HepG2 (cell line): Measurements from ENCODE around the gene DNPEP. TPM values are rescaled to one million over a fixed set of nuclear protein-coding genes. Genes with fewer than 3 reads are reported as not detected.

Experiments used
- ATAC-seq: fragments of 200-7000 bp; cut with Tn5 transposase; 3 replicates; pipeline ENCODE4 v1.9.1; 2020; ENCODE audit warnings: mild to moderate bottlenecking, moderate library complexity
- BruUV-seq: library from RNA; stranded (reverse); fragments of 400-500 nt; replicated peaks from 2 replicates; lab custom pipeline; 2021; lab: Mats Ljungman, UMichigan
- CTCF ChIA-PET: fragments of 300-600 bp; formaldehyde crosslinking; extraction: SDS; loops from one replicate; lab custom pipeline; 2021; ENCODE audit warnings: low total read pairs, inconsistent platforms, low intra/inter-chr PET ratio; lab: Yijun Ruan, JAX
- POLR2A ChIA-PET: fragments of 350-600 bp; sonication (Branson Sonifier 250); formaldehyde crosslinking; loops from one replicate; lab custom pipeline; 2020; ENCODE audit warnings: antibody characterized with exemption, inconsistent platforms; lab: Yijun Ruan, JAX
- DNase-seq: peaks from one replicate; pipeline ENCODE4 v3.0.0-alpha.2; 2015; ENCODE audit warnings: low spot score
- FAIRE-seq: peaks from 3 replicates; lab custom pipeline; 2011; peaks lifted over from hg19 to GRCh38; lab: Jason Lieb, UNC
- H2AFZ ChIP-seq: one replicate; pipeline ENCODE4 v1.6.1; 2011; ENCODE audit warnings: low read length, inconsistent platforms
- H3K27ac ChIP-seq: fragments of 300-600 bp; 3 replicates; pipeline ENCODE4 v1.8.0; 2011; ENCODE audit warnings: mixed run types, mild to moderate bottlenecking, mixed read lengths, low read length, inconsistent platforms; ENCODE audit not compliant: insufficient read depth; ENCODE audit errors: extremely low read length
- H3K27me3 ChIP-seq, 2 experiments: fragments of 200-600 bp in 1 of 2; 2 replicates in 1 of 2; 3 replicates in 1 of 2; pipeline versions ENCODE4 v1.6.0 to v1.8.0; 2011; ENCODE audit warnings: low read length in 2 of 2, mild to moderate bottlenecking in 2 of 2, moderate library complexity in 2 of 2, inconsistent platforms in 1 of 2; ENCODE audit not compliant: insufficient read depth in 2 of 2, control insufficient read depth in 1 of 2
- H3K36me3 ChIP-seq, 2 experiments: fragments of 200-600 bp in 1 of 2; replicated peaks in 1 of 2; 2 replicates in 1 of 2; 3 replicates in 1 of 2; pipeline versions ENCODE4 v1.5.1 to v1.8.0; 2011; ENCODE audit warnings: low read length in 2 of 2, inconsistent platforms in 1 of 2; ENCODE audit not compliant: insufficient read depth in 2 of 2, control insufficient read depth in 1 of 2
- H3K4me1 ChIP-seq: 2 replicates; pipeline ENCODE4 v1.5.1; 2012; ENCODE audit warnings: low read length, inconsistent platforms; ENCODE audit not compliant: insufficient read depth
- H3K4me2 ChIP-seq: 2 replicates; pipeline ENCODE4 v1.6.0; 2011; ENCODE audit warnings: low read depth, low read length, inconsistent platforms
- H3K4me3 ChIP-seq, 3 experiments: fragments of 200-600 bp in 1 of 3; sonication (generic), shearing (Covaris generic) in 1 of 3; replicated peaks in 1 of 3; 2 replicates each; pipeline ENCODE4 v1.5.1; 2011 to 2016; ENCODE audit warnings: low read length in 3 of 3, inconsistent platforms in 2 of 3, low read depth in 2 of 3, mild to moderate bottlenecking in 2 of 3, control low read depth in 1 of 3, mixed read lengths in 1 of 3; ENCODE audit not compliant: insufficient read depth in 1 of 3
- H3K79me2 ChIP-seq: one replicate; pipeline ENCODE4 v1.6.1; 2011; ENCODE audit warnings: low read length, inconsistent platforms; ENCODE audit not compliant: insufficient read depth
- H3K9ac ChIP-seq: 2 replicates; pipeline ENCODE4 v1.6.0; 2011; ENCODE audit warnings: mild to moderate bottlenecking, low read depth, low read length, inconsistent platforms; ENCODE audit not compliant: insufficient read depth
- H3K9me3 ChIP-seq: 2 replicates; pipeline ENCODE4 v1.5.1; 2012; ENCODE audit warnings: mild to moderate bottlenecking, low read length
- H4K20me1 ChIP-seq: 2 replicates; pipeline ENCODE4 v1.6.0; 2011; ENCODE audit warnings: inconsistent platforms, mild to moderate bottlenecking, low read length, moderate library complexity; ENCODE audit not compliant: insufficient read depth
- KDM1A ChIP-seq: IDR thresholded peaks from 2 replicates; pipeline ENCODE4 v1.6.1; 2016; ENCODE audit warnings: missing compliant biosample characterization
- MAF1 ChIP-seq: sonication (generic); formaldehyde crosslinking; IDR thresholded peaks from 2 replicates; pipeline ENCODE4 v1.5.0; 2020; ENCODE audit warnings: missing genetic modification reagents, borderline replicate concordance
- PHF8 ChIP-seq: sonication (generic); formaldehyde crosslinking; IDR thresholded peaks from 2 replicates; pipeline ENCODE4 v1.5.0; 2020; ENCODE audit warnings: missing genetic modification reagents
- SALL2 ChIP-seq: sonication (generic); formaldehyde crosslinking; IDR thresholded peaks from 2 replicates; pipeline ENCODE4 v1.8.1; 2023; ENCODE audit warnings: mild to moderate bottlenecking, missing genetic modification reagents, inconsistent platforms
- ZNF230 ChIP-seq: sonication (generic); formaldehyde crosslinking; IDR thresholded peaks from 2 replicates; pipeline ENCODE4 v1.4.0; 2020; ENCODE audit warnings: mild to moderate bottlenecking, missing genetic modification reagents
- ZNF329 ChIP-seq: sonication (generic); formaldehyde crosslinking; IDR thresholded peaks from 2 replicates; pipeline ENCODE4 v1.9.0; 2021; ENCODE audit warnings: low read depth, mild to moderate bottlenecking, missing genetic modification reagents
- ZNF441 ChIP-seq: sonication (generic); formaldehyde crosslinking; IDR thresholded peaks from 2 replicates; pipeline ENCODE4 v1.7.0; 2021; ENCODE audit warnings: missing genetic modification reagents, borderline replicate concordance
- ZNF460 ChIP-seq: sonication (generic); formaldehyde crosslinking; IDR thresholded peaks from 2 replicates; pipeline ENCODE4 v1.5.1; 2020; ENCODE audit warnings: missing genetic modification reagents, mild to moderate bottlenecking, borderline replicate concordance
- ZNF558 ChIP-seq: sonication (generic); formaldehyde crosslinking; IDR thresholded peaks from 2 replicates; pipeline ENCODE4 v1.9.0; 2022; ENCODE audit warnings: mild to moderate bottlenecking, missing genetic modification reagents, borderline replicate concordance
- ZNF644 ChIP-seq: IDR thresholded peaks from 2 replicates; pipeline ENCODE4 v1.6.1; 2016; ENCODE audit warnings: low read depth
- ZNF672 ChIP-seq: sonication (generic); formaldehyde crosslinking; IDR thresholded peaks from 2 replicates; pipeline ENCODE4 v1.8.1; 2022; ENCODE audit warnings: missing genetic modification reagents
- ZNF776 ChIP-seq: sonication (generic); formaldehyde crosslinking; IDR thresholded peaks from 2 replicates; pipeline ENCODE4 v1.4.0; 2020; ENCODE audit warnings: mild to moderate bottlenecking, missing genetic modification reagents
- ZNF850 ChIP-seq: sonication (generic); formaldehyde crosslinking; conservative IDR thresholded peaks from 2 replicates; pipeline ENCODE4 v1.9.0; 2021; ENCODE audit warnings: mild to moderate bottlenecking, missing genetic modification reagents
- WGBS: methylation state at CpG from one replicate; pipeline ENCODE4 v1.1.6; 2017; ENCODE audit warnings: low lambda C conversion rate; 5-methylcytosine and 5-hydroxymethylcytosine counted together
- in situ Hi-C: cut with HindIII; loops from 2 replicates; pipeline ENCODE4 v1.10.0; 2017; ENCODE audit warnings: low pct_unique_long_range_greater_than_20kb; ENCODE audit not compliant: extremely low pct_ligation_motif_present
- intact Hi-C: fragments of 100-400 bp; cut with micrococcal nuclease; formaldehyde crosslinking; loops from one replicate; pipeline ENCODE4 v1.10.0; 2022; ENCODE audit not compliant: unreplicated experiment
- polyA plus RNA-seq, 8 experiments: library from polyadenylated mRNA; depleted of rRNA in 3 of 8; stranded (reverse) in 7 of 8; unstranded in 1 of 8; fragments of >200 nt; fragmentation: Illumina TruSeq in 4 of 8; extraction: Trizol in 4 of 8; gene quantifications; 2 replicates each; pipeline versions ENCODE4 v1.2.1 to v1.2.3, GENCODE V29; 2011 to 2016; ENCODE audit warnings: low read depth in 4 of 8, missing spikeins in 1 of 8, mixed read lengths in 1 of 8; ENCODE audit not compliant: insufficient read depth in 1 of 8
- total RNA-seq, 5 experiments: library from RNA; depleted of rRNA; stranded (reverse); fragments of >200 nt; fragmentation: Illumina TruSeq; extraction: Trizol; gene quantifications; 2 replicates each; pipeline ENCODE4 v1.2.3, GENCODE V29; 2016; ENCODE audit warnings: low read depth in 1 of 5
- TF ChIP-seq, protein P1 (sequence below): sonication (generic); formaldehyde crosslinking; IDR thresholded peaks from 2 replicates; pipeline ENCODE4 v1.4.0; 2020; ENCODE audit warnings: missing genetic modification reagents
- TF ChIP-seq, protein P2 (sequence below): IDR thresholded peaks from 2 replicates; pipeline ENCODE4 v1.6.1; 2012; ENCODE audit warnings: low read length, improper control_type of control experiment

The DNPEP gene
- total and polyA plus RNA-seq, 2 of the 13 experiments (the other 11 are each of a cell fraction or from before 2014, with no cell fraction given) = 104 to 109 TPM

DNA sequence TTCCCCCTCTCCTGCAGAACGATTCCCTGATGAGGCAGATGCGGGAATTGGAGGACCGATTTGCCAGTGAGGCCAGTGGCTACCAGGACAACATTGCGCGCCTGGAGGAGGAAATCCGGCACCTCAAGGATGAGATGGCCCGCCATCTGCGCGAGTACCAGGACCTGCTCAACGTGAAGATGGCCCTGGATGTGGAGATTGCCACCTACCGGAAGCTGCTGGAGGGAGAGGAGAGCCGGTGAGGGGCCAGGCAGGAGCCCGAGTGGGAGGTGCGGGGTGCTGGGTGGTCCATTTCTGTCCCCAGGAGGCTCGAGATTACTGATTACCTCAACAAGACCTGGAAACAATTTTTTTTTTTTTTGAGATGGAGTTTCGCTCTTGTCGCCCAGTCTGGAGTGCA lies 33.6 kb upstream of the DNPEP start:
- FAIRE-seq (no peak), ATAC-seq (no peak)
- no TSS peak for BruUV-seq
- Histone ChIP-seq H3K79me2 (no peaks in the 10 kb centered on the region), H3K4me2 (no peak overlapping the region), H3K9ac (no peak overlapping the region), H3K27me3 (peaks cover 2 to 54% of the 10 kb centered on the region in 2 experiments; a peak in 4 of 5 replicates), H4K20me1 (no peaks in the 10 kb centered on the region)
- intact Hi-C loops = no loop called here
- TF ChIP-seq ZNF850 (CRISPR knock-in tag) = no peak
- TF ChIP-seq, protein P1, sequence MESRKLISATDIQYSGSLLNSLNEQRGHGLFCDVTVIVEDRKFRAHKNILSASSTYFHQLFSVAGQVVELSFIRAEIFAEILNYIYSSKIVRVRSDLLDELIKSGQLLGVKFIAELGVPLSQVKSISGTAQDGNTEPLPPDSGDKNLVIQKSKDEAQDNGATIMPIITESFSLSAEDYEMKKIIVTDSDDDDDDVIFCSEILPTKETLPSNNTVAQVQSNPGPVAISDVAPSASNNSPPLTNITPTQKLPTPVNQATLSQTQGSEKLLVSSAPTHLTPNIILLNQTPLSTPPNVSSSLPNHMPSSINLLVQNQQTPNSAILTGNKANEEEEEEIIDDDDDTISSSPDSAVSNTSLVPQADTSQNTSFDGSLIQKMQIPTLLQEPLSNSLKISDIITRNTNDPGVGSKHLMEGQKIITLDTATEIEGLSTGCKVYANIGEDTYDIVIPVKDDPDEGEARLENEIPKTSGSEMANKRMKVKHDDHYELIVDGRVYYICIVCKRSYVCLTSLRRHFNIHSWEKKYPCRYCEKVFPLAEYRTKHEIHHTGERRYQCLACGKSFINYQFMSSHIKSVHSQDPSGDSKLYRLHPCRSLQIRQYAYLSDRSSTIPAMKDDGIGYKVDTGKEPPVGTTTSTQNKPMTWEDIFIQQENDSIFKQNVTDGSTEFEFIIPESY (CRISPR knock-in tag) = no peak
- TF ChIP-seq ZNF644 (CRISPR knock-in tag) = no peak
- no peak for TF ChIP-seq PHF8 (CRISPR knock-in tag)
- TF ChIP-seq SALL2 = no peak
- TF ChIP-seq KDM1A (CRISPR knock-in tag) = no peak
- TF ChIP-seq ZNF558 (CRISPR knock-in tag) = no peak
- no peak for TF ChIP-seq ZNF672 (CRISPR knock-in tag)
- TF ChIP-seq ZNF329 (CRISPR knock-in tag) = no peak
- no peak for TF ChIP-seq ZNF776
- no peak for TF ChIP-seq MAF1 (CRISPR knock-in tag)
- no peak for TF ChIP-seq ZNF441
- no peak for TF ChIP-seq ZNF460
- no peak for TF ChIP-seq ZNF230 (CRISPR knock-in tag)
- TF ChIP-seq, protein P2, sequence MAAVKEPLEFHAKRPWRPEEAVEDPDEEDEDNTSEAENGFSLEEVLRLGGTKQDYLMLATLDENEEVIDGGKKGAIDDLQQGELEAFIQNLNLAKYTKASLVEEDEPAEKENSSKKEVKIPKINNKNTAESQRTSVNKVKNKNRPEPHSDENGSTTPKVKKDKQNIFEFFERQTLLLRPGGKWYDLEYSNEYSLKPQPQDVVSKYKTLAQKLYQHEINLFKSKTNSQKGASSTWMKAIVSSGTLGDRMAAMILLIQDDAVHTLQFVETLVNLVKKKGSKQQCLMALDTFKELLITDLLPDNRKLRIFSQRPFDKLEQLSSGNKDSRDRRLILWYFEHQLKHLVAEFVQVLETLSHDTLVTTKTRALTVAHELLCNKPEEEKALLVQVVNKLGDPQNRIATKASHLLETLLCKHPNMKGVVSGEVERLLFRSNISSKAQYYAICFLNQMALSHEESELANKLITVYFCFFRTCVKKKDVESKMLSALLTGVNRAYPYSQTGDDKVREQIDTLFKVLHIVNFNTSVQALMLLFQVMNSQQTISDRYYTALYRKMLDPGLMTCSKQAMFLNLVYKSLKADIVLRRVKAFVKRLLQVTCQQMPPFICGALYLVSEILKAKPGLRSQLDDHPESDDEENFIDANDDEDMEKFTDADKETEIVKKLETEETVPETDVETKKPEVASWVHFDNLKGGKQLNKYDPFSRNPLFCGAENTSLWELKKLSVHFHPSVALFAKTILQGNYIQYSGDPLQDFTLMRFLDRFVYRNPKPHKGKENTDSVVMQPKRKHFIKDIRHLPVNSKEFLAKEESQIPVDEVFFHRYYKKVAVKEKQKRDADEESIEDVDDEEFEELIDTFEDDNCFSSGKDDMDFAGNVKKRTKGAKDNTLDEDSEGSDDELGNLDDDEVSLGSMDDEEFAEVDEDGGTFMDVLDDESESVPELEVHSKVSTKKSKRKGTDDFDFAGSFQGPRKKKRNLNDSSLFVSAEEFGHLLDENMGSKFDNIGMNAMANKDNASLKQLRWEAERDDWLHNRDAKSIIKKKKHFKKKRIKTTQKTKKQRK = no peak
- TF ChIP-seq, all 625 proteins: peak for 0
- Histone ChIP-seq H3K27ac (no peak overlapping the region), H3K4me1 (peaks cover 5% of the 10 kb centered on the region; the same call in 1 of the 2 replicates), H3K9me3 (no peaks in the 10 kb centered on the region), H3K36me3 (no peaks in the 10 kb centered on the region), H2AFZ (no peak overlapping the region), H3K4me3 (no peak overlapping the region)
- ChIA-PET POLR2A (no interaction called here), CTCF (no interaction called here)
- no peak for DNase-seq
- in situ Hi-C loops = no loop called here
- 62% methylated on average over 17 of the region's 17 CpGs for WGBS
